HAP-1 (cell line): ENCODE data around the gene ACAA2.
"Not testable (repeated sequence)": the region's sequence is repeated elsewhere in the genome, so short reads cannot be mapped to it uniquely, and the experiment has no call there.

Experiments used
- DNase-seq, 2 experiments: peaks; one replicate each; pipeline ENCODE4 v3.0.0-alpha.2; 2016 to 2020; ENCODE audit warnings: low spot score in 2 of 2
- H3K27me3 ChIP-seq: fragments of 250-450 bp; sonication (Bioruptor Pico); 2 replicates; pipeline ENCODE4 v1.5.1; 2020; ENCODE audit warnings: low read depth, mild to moderate bottlenecking, moderate library complexity
- H3K36me3 ChIP-seq: fragments of 250-450 bp; sonication (Bioruptor Pico); replicated peaks from 2 replicates; pipeline ENCODE4 v1.5.1; 2020; ENCODE audit warnings: mild to moderate bottlenecking
- H3K4me1 ChIP-seq: fragments of 250-450 bp; sonication (Bioruptor Pico); 2 replicates; pipeline ENCODE4 v1.5.1; 2020; ENCODE audit warnings: mild to moderate bottlenecking
- H3K4me3 ChIP-seq: fragments of 250-450 bp; sonication (Bioruptor Pico); 2 replicates; pipeline ENCODE4 v1.5.1; 2020; ENCODE audit warnings: mild to moderate bottlenecking, moderate library complexity
- H3K9me3 ChIP-seq: fragments of 250-450 bp; sonication (Bioruptor Pico); 2 replicates; pipeline ENCODE4 v1.5.1; 2020; ENCODE audit warnings: mild to moderate bottlenecking, moderate library complexity
- in situ Hi-C: fragments of 300-500 bp; cut with MboI; formaldehyde crosslinking; loops from 3 replicates; pipeline ENCODE4 v1.14.3; 2020; ENCODE audit warnings: low sequenced_read_pairs, inconsistent platforms, mixed read lengths

Gene ACAA2

DNA sequence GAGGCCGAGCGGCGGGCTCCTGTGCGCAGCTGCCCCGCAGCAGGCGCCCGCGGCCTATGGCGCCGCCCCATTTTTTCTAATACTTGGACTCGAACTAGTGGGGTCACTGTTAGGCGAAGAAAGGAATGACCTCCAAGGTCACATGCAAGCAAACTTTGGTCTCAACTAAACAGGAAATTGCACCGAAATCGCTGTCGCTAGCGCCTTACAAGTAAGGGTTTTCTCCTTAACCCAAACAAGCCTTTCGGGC, 339 bp downstream of the ACAA2 start:
- Histone ChIP-seq H3K9me3 (peaks cover 12% of the 10 kb centered on the region; the same call in 1 of the 2 replicates), H3K4me1 (peaks cover 13% of the 10 kb centered on the region), H3K27me3 (no peaks in the 10 kb centered on the region), H3K36me3 (no peaks in the 10 kb centered on the region; the same call in 1 of the 2 replicates), H3K4me3 (peak overlapping the region; percentile 76)
- in situ Hi-C loops, result no loop called here
- peak in 1 of 2 experiments; percentile 45 for DNase-seq

DNA sequence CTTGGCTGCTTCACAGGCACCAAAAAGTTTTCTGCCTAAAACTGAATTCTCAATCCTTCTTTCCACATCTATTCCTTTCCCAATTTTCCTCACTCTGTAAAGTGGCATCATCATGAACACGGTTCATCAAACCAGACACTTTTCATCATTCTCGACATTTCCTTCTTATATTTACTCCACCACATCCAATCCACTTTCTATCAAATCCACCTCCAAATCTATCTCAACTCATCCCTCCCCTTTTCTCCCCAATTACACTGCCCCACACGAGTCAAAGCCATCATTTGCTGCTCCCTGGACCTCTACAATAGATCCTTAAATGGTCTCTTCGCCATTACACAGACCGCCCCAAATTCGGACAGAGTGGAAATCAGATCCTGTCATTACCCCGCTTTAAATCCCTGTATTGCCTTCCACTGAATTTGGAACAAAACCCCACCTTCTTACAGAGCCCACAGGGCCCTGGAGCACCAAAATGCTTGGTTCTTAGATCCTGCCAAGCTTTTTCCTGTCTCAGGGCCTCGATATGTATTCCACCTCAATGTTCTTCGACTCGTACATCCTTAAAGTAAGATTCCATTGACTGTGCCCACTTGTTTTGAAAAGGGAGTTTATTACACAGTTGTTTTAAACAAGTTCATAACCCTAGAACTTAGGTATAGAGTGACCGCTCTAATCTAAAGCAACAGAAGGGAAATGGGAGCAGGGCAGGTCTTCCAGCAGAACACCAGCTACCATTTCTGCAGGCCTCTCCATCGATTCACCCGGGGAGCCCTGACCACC, 856 bp downstream of the ACAA2 start:
- in situ Hi-C loops, result no loop called here
- peaks cover 12% of the 10 kb centered on the region; the same call in 1 of the 2 replicates for H3K9me3 ChIP-seq

DNA sequence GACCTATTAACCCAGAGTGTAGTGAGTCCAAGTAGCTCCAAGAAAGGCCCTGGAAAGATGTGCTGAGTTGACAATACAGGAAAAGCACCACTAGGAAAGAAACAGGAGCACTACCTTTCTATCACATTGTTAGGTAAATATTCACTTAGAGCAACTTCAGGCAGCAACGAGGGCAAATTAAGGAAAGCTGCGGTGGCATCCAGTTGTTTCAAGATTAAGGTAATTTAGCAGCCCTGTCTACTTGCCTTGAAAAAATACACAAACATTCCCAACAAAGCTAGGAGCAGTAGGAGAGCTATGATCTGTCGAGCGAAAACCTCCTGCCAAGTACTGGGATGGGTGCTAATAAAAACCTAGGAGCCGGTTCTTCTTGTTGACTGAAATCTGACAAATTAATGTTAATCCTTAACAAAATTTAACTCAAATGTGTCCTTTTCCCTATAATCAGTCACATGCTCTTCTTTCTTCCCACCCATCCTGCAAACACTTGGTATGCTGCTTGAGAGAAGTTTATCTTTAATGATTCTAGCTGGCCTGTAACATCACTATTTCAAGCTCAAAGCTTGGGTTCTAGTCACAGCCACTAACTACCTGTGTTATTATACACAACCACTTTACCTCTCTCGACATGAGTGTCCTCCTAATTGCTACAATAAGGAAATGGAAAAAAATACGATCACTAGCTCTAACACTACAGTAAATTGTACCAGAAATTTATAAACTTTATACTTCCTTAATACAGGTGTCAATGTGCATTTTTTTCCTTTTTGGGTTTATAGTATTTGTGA, 2.0 kb downstream of the ACAA2 start:
- Histone ChIP-seq H3K4me1 (peaks cover 13% of the 10 kb centered on the region), H3K9me3 (peaks cover 14% of the 10 kb centered on the region; the same call in 1 of the 2 replicates), H3K27me3 (no peaks in the 10 kb centered on the region), H3K36me3 (no peaks in the 10 kb centered on the region), H3K4me3 (peak overlapping the region; percentile 76)
- DNase-seq, result no peak
- in situ Hi-C loops, result no loop called here

More for the DNA sequence above, 856 bp downstream of the ACAA2 start:
- peak overlapping the region; percentile 76 for H3K4me3 ChIP-seq
- H3K36me3 ChIP-seq, result no peaks in the 10 kb centered on the region; the same call in 1 of the 2 replicates
- no peaks in the 10 kb centered on the region for H3K27me3 ChIP-seq
- DNase-seq, result peak; percentile 18 to 19
- H3K4me1 ChIP-seq, result peaks cover 13% of the 10 kb centered on the region

DNA sequence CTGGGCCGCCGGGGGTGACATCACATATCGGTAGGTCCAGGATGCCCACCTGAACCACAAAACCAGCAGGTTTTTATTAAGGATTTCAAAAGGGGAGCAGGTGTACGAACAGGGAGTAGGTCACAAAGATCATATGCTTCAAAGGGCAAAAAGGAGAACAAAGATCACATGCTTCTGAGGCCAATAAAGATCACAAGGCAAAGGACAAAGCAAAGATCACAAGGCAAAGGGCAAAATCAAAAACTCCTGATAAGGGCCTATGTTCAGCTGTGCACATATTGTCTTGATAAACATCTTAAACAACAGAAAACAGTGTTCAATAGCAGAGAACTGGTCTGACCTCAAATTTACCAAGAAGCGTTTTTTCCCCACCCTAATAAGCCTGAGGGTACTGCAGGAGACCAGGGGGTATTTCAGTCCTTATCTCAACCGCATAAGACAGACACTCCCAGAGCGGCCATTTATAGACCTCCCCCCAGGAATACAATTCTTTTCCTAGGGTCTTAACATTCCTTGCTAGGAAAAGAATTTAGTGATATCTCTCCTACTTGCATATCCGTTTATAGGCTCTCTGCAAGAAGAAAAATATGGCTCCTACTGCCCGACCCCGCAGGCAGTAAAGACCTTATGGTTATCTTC, 4.7 kb downstream of the ACAA2 start:
- H3K9me3 ChIP-seq, result peaks cover 14% of the 10 kb centered on the region; the same call in 1 of the 2 replicates
- H3K27me3 ChIP-seq, in situ Hi-C loops, H3K36me3 ChIP-seq, H3K4me3 ChIP-seq, H3K4me1 ChIP-seq, DNase-seq: not testable (repeated sequence)

DNA sequence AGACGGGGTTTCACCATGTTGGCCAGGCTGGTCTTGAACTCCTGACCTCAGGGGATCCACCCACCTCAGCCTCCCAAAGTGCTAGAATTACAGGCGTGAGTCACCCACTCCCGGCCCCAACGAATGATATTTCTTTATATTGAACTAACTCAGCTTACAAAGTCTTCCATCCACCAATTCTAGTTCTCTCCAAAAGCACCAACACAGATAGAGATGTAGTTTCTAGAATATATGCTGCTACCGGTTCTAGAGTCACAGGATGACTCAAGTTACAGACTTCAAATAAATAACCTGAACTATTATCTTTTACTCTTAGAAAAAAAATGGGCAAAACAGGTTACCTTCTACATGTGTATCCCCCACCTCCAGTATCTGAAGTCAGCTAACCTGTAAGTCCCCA, 9.2 kb downstream of the ACAA2 start:
- Histone ChIP-seq H3K4me3 (no peak overlapping the region), H3K9me3 (peaks cover 10% of the 10 kb centered on the region; the same call in 1 of the 2 replicates), H3K27me3 (no peaks in the 10 kb centered on the region), H3K4me1 (no peaks in the 10 kb centered on the region; the same call in 1 of the 2 replicates), H3K36me3 (peaks cover 18% of the 10 kb centered on the region)
- in situ Hi-C loops, result no loop called here
- no peak for DNase-seq

DNA sequence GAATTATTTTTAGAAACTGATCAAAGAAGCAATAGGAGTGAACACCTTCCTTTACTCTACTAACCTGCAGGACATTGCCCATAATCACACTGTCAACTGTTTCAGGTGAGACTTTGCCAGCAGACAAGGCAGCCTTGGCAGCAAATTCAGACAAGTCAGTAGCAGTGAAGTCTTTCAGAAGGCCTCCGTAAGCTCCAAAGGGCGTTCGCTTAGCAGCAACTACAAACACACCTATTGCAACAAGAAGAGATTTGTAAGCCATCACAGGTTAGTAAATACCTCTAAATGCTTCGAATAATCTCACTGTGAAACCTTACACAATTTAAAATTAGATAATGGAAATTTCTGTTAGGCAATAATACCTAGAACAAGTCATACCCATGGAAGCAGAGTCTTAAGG, 10.7 kb downstream of the ACAA2 start:
- DNase-seq, result no peak
- H3K4me1 ChIP-seq, result no peaks in the 10 kb centered on the region; the same call in 1 of the 2 replicates
- H3K36me3 ChIP-seq, result peaks cover 22% of the 10 kb centered on the region
- no peak overlapping the region for H3K4me3 ChIP-seq
- 0 out of 2 replicates have a peak, but pooled peaks cover 2% of the 10 kb centered on the region for H3K9me3 ChIP-seq
- in situ Hi-C loops, result no loop called here
- no peaks in the 10 kb centered on the region for H3K27me3 ChIP-seq

DNA sequence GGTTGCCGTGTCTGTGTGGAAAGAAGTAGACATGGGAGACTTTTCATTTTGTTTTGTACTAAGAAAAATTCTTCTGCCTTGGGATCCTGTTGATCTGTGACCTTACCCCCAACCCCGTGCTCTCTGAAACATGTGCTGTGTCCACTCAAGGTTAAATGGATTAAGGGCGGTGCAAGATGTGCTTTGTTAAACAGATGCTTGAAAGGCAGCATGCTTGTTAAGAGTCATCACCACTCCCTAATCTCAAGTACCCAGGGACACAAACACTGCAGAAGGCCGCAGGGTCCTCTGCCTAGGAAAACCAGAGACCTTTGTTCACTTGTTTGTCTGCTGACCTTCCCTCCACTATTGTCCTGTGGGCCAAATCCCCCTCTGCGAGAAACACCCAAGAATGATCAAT, 12.8 kb downstream of the ACAA2 start:
- H3K27me3 ChIP-seq, H3K4me3 ChIP-seq, in situ Hi-C loops, DNase-seq, H3K9me3 ChIP-seq, H3K4me1 ChIP-seq: not testable (repeated sequence)
- peaks cover 38% of the 10 kb centered on the region for H3K36me3 ChIP-seq

DNA sequence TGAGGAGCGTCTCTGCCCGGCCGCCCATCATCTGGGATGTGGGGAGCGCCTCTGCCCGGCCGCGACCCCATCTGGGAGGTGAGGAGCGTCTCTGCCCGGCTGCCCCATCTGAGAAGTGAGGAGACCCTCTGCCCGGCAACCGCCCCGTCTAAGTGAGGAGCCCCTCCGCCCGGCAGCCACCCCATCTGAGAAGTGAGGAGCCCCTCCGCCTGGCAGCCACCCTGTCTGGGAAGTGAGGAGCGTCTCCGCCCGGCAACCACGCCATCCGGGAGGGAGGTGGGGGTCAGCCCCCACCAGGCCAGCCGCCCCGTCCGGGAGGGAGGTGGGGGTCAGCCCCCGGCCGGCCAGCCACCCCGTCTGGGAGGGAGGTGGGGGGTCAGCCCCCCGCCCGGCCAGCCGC, 13.5 kb downstream of the ACAA2 start:
- H3K9me3 ChIP-seq, in situ Hi-C loops, H3K4me3 ChIP-seq, DNase-seq, H3K4me1 ChIP-seq, H3K27me3 ChIP-seq: not testable (repeated sequence)
- H3K36me3 ChIP-seq, result peaks cover 40% of the 10 kb centered on the region

DNA sequence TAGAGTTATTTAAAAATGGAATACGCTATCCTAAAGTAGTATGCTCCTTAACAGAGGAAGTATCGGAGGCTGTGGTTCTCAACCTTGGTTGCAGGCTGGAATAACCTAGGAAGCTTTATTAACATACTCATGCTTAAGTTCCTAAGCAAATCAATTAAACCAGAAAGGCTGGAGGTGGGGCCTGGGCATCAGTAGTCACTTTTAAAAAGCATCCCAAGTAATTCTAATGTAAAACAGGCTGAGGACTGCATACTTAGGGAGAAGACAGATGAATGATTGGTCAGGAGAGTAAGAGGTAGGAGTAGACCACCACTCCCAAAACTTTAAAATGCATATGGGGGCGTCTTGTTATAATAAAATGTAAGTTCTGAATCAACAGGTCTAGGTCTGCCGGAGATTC, 15.3 kb downstream of the ACAA2 start:
- Histone ChIP-seq H3K36me3 (peaks cover 53% of the 10 kb centered on the region), H3K4me3 (no peak overlapping the region), H3K9me3 (no peaks in the 10 kb centered on the region), H3K27me3 (no peaks in the 10 kb centered on the region), H3K4me1 (no peaks in the 10 kb centered on the region)
- DNase-seq, result no peak
- in situ Hi-C loops, result no loop called here

DNA sequence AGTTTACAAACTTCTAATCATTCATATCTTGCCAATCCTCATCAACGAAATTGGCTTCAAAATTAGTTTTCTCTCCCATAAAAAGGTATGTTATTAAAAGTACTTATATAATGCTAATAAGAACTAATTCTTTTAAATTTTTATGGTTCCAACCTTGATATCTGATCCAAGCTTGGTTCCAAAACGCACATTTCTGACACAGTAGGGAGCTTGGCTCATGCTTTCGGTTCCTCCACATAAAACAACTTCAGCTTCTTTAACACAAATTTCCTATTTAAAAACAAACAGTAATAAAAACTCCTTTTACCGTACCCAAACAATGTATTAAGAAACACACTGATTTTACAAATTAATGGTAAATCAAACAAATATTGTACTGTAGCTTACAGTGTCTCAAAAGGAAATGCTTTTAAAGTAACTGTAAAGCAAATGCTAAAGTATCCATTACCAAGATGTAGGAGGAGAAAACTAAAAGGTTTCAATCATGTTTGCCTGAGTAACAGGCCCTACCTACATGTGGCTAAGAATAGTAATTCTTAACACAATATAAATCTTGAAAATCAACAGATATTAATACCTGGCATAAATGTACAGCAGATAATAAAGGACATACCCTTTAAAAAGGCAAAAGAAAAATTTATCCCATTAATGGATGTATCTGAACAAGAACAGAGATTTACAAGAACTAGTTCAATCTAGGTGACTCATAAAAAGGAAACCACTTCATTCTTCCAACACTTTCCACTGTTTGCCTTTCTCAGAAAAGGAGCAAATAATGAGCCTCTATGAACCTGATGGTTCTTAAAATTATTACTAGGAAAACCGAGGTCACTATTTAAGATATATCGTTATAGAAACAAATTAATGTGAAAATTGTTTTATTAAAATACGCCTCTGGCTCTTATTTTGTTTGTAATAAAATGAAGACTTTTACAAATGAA, 17.5 kb downstream of the ACAA2 start:
- H3K36me3 ChIP-seq, result peaks cover 45% of the 10 kb centered on the region
- in situ Hi-C loops, result no loop called here

DNA sequence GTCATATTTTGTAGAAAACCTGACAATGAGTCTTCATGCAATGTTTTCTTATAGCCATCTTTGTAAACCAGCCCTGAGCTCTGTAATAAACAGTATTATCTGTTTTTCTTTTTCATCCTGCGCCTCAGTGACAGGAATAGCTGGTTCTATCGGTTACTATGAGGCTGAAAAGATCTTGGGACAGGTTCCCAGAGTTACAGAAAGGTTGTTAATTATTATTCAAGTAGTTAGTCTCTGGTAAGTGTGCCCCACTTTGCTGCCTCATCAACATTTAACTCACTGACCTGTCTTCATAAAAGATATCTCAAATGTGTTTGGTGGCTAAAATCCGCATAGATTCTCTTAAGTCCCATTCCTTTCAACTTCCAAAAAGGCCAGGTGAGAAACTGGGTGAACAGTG, 18.6 kb downstream of the ACAA2 start:
- in situ Hi-C loops, result no loop called here
- no peak for DNase-seq
- peaks cover 56% of the 10 kb centered on the region for H3K36me3 ChIP-seq

More for the DNA sequence above, 17.5 kb downstream of the ACAA2 start:
- Histone ChIP-seq H3K27me3 (no peaks in the 10 kb centered on the region), H3K9me3 (no peaks in the 10 kb centered on the region), H3K4me1 (no peaks in the 10 kb centered on the region), H3K4me3 (no peak overlapping the region)
- DNase-seq, result no peak

DNA sequence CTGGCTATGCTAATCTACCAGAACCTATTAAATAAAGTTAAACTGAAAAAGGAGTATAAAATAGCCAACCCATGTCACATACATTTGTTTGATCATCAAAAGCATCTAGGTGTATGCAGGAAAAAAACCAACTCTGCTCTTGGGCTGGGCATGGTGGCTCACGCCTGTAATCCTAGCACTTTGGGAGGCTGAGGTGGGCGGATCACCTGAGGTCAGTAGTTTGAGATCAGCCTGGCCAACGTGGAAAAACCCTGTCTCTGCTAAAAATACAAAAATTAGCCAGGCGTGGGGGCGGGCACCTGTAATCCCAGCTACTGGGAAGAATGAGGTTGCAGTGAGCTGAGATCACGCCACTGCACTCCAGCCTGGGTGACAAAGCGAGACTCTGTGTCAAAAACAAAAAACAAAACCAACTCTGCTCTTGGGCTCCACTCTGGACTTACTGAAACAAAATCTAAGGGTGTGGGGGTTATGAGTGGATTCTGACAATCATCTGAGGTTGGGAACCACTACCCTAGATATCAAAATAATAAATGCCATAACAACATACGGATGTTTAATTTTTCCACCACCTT, 23.7 kb downstream of the ACAA2 start:
- H3K9me3 ChIP-seq, DNase-seq, H3K4me1 ChIP-seq, H3K27me3 ChIP-seq, in situ Hi-C loops, H3K4me3 ChIP-seq: not testable (repeated sequence)
- peaks cover 55% of the 10 kb centered on the region for H3K36me3 ChIP-seq

More for the DNA sequence above, 18.6 kb downstream of the ACAA2 start:
- H3K4me1 ChIP-seq, result no peaks in the 10 kb centered on the region
- no peak overlapping the region for H3K4me3 ChIP-seq
- H3K27me3 ChIP-seq, result no peaks in the 10 kb centered on the region
- no peaks in the 10 kb centered on the region for H3K9me3 ChIP-seq
